ENCODE measurements around the gene LAMB4. TPM values are rescaled to one million over a fixed set of nuclear protein-coding genes. Genes with fewer than 3 reads are reported as not detected.

Gene LAMB4
- total and polyA plus RNA-seq, 10 donors: 0.03 to 0.94 (median 0.22) TPM; not detected in 2

GRCh38 chr7:108104324-108104723, 25.8 kb downstream of the LAMB4 start:
- no peaks in the 10 kb centered on the region for H3K4me1 ChIP-seq
- H3K36me3 ChIP-seq: no peaks in the 10 kb centered on the region
- no peaks in the 10 kb centered on the region for H3K9me3 ChIP-seq
- TF ChIP-seq CTCF (IDR thresholded peaks at IDR 0.05 in 8 of 11, conservative IDR thresholded peaks at IDR 0.05 in 3 of 11) (no peak), POLR2AphosphoS5 (IDR thresholded peaks at IDR 0.05) (no peak), POLR2A (IDR thresholded peaks at IDR 0.05) (no peak)
- H3K27me3 ChIP-seq (replicated peaks in 1 of 7): no peaks in the 10 kb centered on the region
- 52 to 78% (median 71%) methylated on average over 7 of the region's 7 CpGs for WGBS, 5 donors
- intact Hi-C loops (cut with DNase I; ENCODE audit: low total_unique reads): no loop called here
- no peak overlapping the region for H3K4me3 ChIP-seq
- H3K27ac ChIP-seq: no peak overlapping the region
- no peak for DNase-seq

GRCh38 chr7:108103558-108104298, 26.4 kb downstream of the LAMB4 start:
- H3K27me3 ChIP-seq (replicated peaks in 1 of 7): no peaks in the 10 kb centered on the region
- TF ChIP-seq CTCF (IDR thresholded peaks at IDR 0.05 in 8 of 11, conservative IDR thresholded peaks at IDR 0.05 in 3 of 11): no peak
- TF ChIP-seq POLR2A (IDR thresholded peaks at IDR 0.05): no peak
- no peak for TF ChIP-seq POLR2AphosphoS5 (IDR thresholded peaks at IDR 0.05)
- no peak overlapping the region for H3K27ac ChIP-seq

GRCh38 chr7:108102671-108103312, 27.4 kb downstream of the LAMB4 start:
- H3K27me3 ChIP-seq (replicated peaks in 1 of 7): peaks cover 0 to 6% (median 0%) of the 10 kb centered on the region in 7 donors
- no peak overlapping the region for H3K4me3 ChIP-seq
- no peak for DNase-seq
- no peak overlapping the region for H3K27ac ChIP-seq
- no peaks in the 10 kb centered on the region for H3K36me3 ChIP-seq
- TF ChIP-seq POLR2AphosphoS5 (IDR thresholded peaks at IDR 0.05): no peak
- TF ChIP-seq POLR2A (IDR thresholded peaks at IDR 0.05): no peak
- no peak for TF ChIP-seq CTCF (IDR thresholded peaks at IDR 0.05 in 8 of 11, conservative IDR thresholded peaks at IDR 0.05 in 3 of 11)
- no peaks in the 10 kb centered on the region for H3K9me3 ChIP-seq
- intact Hi-C loops (cut with DNase I; ENCODE audit: low total_unique reads): no loop called here
- WGBS, 5 donors: 90 to 93% (median 92%) methylated on average over 20 of the region's 20 CpGs
- no peaks in the 10 kb centered on the region for H3K4me1 ChIP-seq

More at GRCh38 chr7:108103558-108104298, 26.4 kb downstream of the LAMB4 start:
- H3K4me3 ChIP-seq: no peak overlapping the region
- H3K36me3 ChIP-seq: no peaks in the 10 kb centered on the region
- intact Hi-C loops (cut with DNase I; ENCODE audit: low total_unique reads): no loop called here
- no peaks in the 10 kb centered on the region for H3K9me3 ChIP-seq
- WGBS, 5 donors: 85 to 91% (median 88%) methylated on average over 5 of the region's 5 CpGs
- no peak for DNase-seq
- H3K4me1 ChIP-seq: no peaks in the 10 kb centered on the region

GRCh38 chr7:108101759-108102158, 28.4 kb downstream of the LAMB4 start:
- TF ChIP-seq POLR2AphosphoS5 (IDR thresholded peaks at IDR 0.05) (no peak), CTCF (IDR thresholded peaks at IDR 0.05 in 8 of 11, conservative IDR thresholded peaks at IDR 0.05 in 3 of 11) (no peak), POLR2A (IDR thresholded peaks at IDR 0.05) (no peak)
- no peak overlapping the region for H3K27ac ChIP-seq
- H3K36me3 ChIP-seq: no peaks in the 10 kb centered on the region
- WGBS, 5 donors: 89 to 94% (median 94%) methylated on average over 3 of the region's 3 CpGs
- DNase-seq: no peak
- H3K9me3 ChIP-seq: no peaks in the 10 kb centered on the region
- no peaks in the 10 kb centered on the region for H3K4me1 ChIP-seq
- intact Hi-C loops (cut with DNase I; ENCODE audit: low total_unique reads): no loop called here
- H3K4me3 ChIP-seq: no peak overlapping the region
- peaks cover 0 to 6% (median 0%) of the 10 kb centered on the region in 7 donors for H3K27me3 ChIP-seq (replicated peaks in 1 of 7)
